ENCODE measurements around the gene GSC2.

GSC2 gene

GRCh38 chr22:19176175-19176643, 26.1 kb upstream of the GSC2 start:
- Histone ChIP-seq H3K9ac (ENCODE audit: low read length) (no peak overlapping the region), H3K27ac (ENCODE audit: low read length) (no peak overlapping the region), H3K36me3 (ENCODE audit: control insufficient read depth, low read depth, low read length) (peaks cover 10% of the 10 kb centered on the region), H3K4me3 (ENCODE audit: low read length) (no peak overlapping the region), H3K9me3 (ENCODE audit: control insufficient read depth, low read depth, low read length) (no peaks in the 10 kb centered on the region), H3K4me1 (ENCODE audit: control insufficient read depth, low read depth, low read length) (peaks cover 18% of the 10 kb centered on the region), H3K27me3 (ENCODE audit: control insufficient read depth, insufficient read depth, low read length) (no peaks in the 10 kb centered on the region)

DNA sequence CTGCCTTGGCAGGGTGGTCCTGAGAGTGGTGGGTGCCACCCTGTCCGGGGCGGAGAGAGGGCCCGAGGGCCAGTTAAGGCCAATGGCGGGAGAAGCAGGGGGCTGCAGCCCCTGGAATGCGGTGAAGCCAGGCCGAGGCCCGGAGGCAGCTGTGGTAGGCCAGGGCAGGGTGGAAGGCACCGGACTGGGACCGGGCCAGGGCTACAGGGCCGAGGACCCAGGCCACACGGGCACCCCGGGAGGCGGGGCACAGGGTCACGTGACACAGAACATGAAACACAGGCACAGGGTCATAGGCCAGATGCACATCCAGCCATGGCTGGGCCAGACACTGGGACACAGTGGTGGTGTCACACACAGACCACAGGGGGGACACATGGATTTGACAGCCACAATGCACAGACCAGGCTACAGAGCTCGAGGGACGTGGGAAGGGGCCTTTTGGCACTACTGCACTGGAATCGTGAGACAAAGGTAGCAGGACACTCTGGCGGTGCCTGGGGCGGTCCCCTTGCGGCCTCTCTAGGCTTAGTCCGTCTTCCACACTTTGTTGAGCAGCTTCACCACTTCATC, 25.6 kb upstream of the GSC2 start:
- Histone ChIP-seq H3K27me3 (ENCODE audit: control insufficient read depth, insufficient read depth, low read length) (peaks cover 4% of the 10 kb centered on the region), H3K36me3 (ENCODE audit: control insufficient read depth, low read depth, low read length) (peaks cover 10% of the 10 kb centered on the region), H3K9me3 (ENCODE audit: control insufficient read depth, low read depth, low read length) (no peaks in the 10 kb centered on the region), H3K4me3 (ENCODE audit: low read length) (no peak overlapping the region), H3K9ac (ENCODE audit: low read length) (no peak overlapping the region), H3K27ac (ENCODE audit: low read length) (no peak overlapping the region), H3K4me1 (ENCODE audit: control insufficient read depth, low read depth, low read length) (peaks cover 18% of the 10 kb centered on the region)

DNA sequence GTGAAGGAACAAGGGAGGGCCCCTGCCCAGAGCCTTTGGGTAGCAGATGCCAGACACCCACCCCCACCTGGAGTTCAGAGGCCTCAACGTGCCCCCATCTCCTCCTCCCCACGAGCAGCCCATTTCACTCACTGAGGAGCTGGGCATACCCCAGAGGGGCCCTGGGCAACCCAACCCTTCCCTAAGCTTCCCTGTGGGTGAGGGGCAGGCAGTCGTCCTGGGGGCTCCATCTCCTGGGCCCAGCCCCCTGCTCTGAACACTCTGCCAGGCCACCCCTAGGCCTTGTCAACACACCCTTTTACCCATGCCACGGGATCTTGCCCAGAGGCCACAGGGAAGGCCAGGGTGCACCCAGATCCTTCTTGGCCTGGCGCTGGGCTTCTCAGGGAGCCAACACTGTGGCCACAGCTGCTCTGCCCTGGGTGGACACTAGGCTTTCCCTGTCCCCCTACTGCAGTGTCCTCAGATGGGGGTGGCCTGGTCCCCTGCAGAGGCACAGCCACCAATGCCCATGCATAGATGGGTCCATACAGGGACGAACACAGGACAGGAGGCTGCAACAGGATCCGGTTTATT, 25.0 kb upstream of the GSC2 start:
- H3K27me3 ChIP-seq (ENCODE audit: control insufficient read depth, insufficient read depth, low read length), result peaks cover 9% of the 10 kb centered on the region
- no peak overlapping the region for H3K9ac ChIP-seq (ENCODE audit: low read length)
- no peak overlapping the region for H3K4me3 ChIP-seq (ENCODE audit: low read length)
- H3K4me1 ChIP-seq (ENCODE audit: control insufficient read depth, low read depth, low read length), result peaks cover 18% of the 10 kb centered on the region
- peaks cover 10% of the 10 kb centered on the region for H3K36me3 ChIP-seq (ENCODE audit: control insufficient read depth, low read depth, low read length)
- H3K27ac ChIP-seq (ENCODE audit: low read length), result no peak overlapping the region
- H3K9me3 ChIP-seq (ENCODE audit: control insufficient read depth, low read depth, low read length), result no peaks in the 10 kb centered on the region

GRCh38 chr22:19174106-19175025, 24.3 kb upstream of the GSC2 start:
- Histone ChIP-seq H3K9me3 (ENCODE audit: control insufficient read depth, low read depth, low read length) (no peaks in the 10 kb centered on the region), H3K36me3 (ENCODE audit: control insufficient read depth, low read depth, low read length) (peaks cover 10% of the 10 kb centered on the region), H3K4me3 (ENCODE audit: low read length) (no peak overlapping the region), H3K27me3 (ENCODE audit: control insufficient read depth, insufficient read depth, low read length) (peaks cover 17% of the 10 kb centered on the region), H3K4me1 (ENCODE audit: control insufficient read depth, low read depth, low read length) (peaks cover 18% of the 10 kb centered on the region), H3K9ac (ENCODE audit: low read length) (no peak overlapping the region), H3K27ac (ENCODE audit: low read length) (peak overlapping the region; percentile 22)

- Histone ChIP-seq H3K4me1 (ENCODE audit: control insufficient read depth, low read depth, low read length) (peaks cover 18% of the 10 kb centered on the region), H3K9me3 (ENCODE audit: control insufficient read depth, low read depth, low read length) (no peaks in the 10 kb centered on the region), H3K27me3 (ENCODE audit: control insufficient read depth, insufficient read depth, low read length) (peaks cover 27% of the 10 kb centered on the region), H3K27ac (ENCODE audit: low read length) (no peak overlapping the region), H3K36me3 (ENCODE audit: control insufficient read depth, low read depth, low read length) (peaks cover 10% of the 10 kb centered on the region), H3K4me3 (ENCODE audit: low read length) (peak overlapping the region; percentile 94), H3K9ac (ENCODE audit: low read length) (no peak overlapping the region)
Observed at GRCh38 chr22:19173047-19174035, 23.2 kb upstream of the GSC2 start.

- Histone ChIP-seq H3K27ac (ENCODE audit: low read length) (no peak overlapping the region), H3K36me3 (ENCODE audit: control insufficient read depth, low read depth, low read length) (peaks cover 10% of the 10 kb centered on the region), H3K27me3 (ENCODE audit: control insufficient read depth, insufficient read depth, low read length) (peaks cover 36% of the 10 kb centered on the region), H3K4me1 (ENCODE audit: control insufficient read depth, low read depth, low read length) (peaks cover 18% of the 10 kb centered on the region), H3K9ac (ENCODE audit: low read length) (peak overlapping the region; percentile 94), H3K4me3 (ENCODE audit: low read length) (peak overlapping the region; percentile 94), H3K9me3 (ENCODE audit: control insufficient read depth, low read depth, low read length) (no peaks in the 10 kb centered on the region)
Observed at GRCh38 chr22:19172213-19173046, 22.3 kb upstream of the GSC2 start.

DNA sequence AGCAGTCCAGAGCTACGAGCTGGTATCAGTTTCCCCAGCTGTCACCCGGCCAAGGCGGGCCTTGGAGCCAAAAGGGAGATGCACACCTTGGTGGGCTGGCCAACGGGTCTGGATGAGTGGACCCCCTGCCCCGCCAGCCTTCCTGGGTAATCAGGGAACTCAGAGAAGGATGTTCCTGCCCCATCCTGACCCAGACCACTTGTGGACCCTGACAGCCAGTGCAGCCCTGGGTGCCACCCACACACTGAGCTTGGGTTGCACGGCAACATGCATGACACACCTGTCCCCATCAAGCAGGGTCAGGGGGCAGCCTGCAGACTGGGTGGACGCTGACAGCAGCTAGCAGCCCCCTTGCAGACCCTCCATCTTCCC, 19.8 kb upstream of the GSC2 start:
- Histone ChIP-seq H3K9ac (ENCODE audit: low read length) (no peak overlapping the region), H3K4me1 (ENCODE audit: control insufficient read depth, low read depth, low read length) (peaks cover 11% of the 10 kb centered on the region), H3K27me3 (ENCODE audit: control insufficient read depth, insufficient read depth, low read length) (peaks cover 54% of the 10 kb centered on the region)

GRCh38 chr22:19169002-19169946, 19.2 kb upstream of the GSC2 start:
- Histone ChIP-seq H3K4me3 (ENCODE audit: low read length) (peak overlapping the region; percentile 42), H3K9me3 (ENCODE audit: control insufficient read depth, low read depth, low read length) (no peaks in the 10 kb centered on the region), H3K27me3 (ENCODE audit: control insufficient read depth, insufficient read depth, low read length) (peaks cover 54% of the 10 kb centered on the region), H3K4me1 (ENCODE audit: control insufficient read depth, low read depth, low read length) (peaks cover 6% of the 10 kb centered on the region), H3K9ac (ENCODE audit: low read length) (no peak overlapping the region), H3K27ac (ENCODE audit: low read length) (no peak overlapping the region), H3K36me3 (ENCODE audit: control insufficient read depth, low read depth, low read length) (peaks cover 6% of the 10 kb centered on the region)

More for the DNA sequence above, 19.8 kb upstream of the GSC2 start:
- Histone ChIP-seq H3K27ac (ENCODE audit: low read length) (no peak overlapping the region), H3K9me3 (ENCODE audit: control insufficient read depth, low read depth, low read length) (no peaks in the 10 kb centered on the region), H3K4me3 (ENCODE audit: low read length) (peak overlapping the region; percentile 42), H3K36me3 (ENCODE audit: control insufficient read depth, low read depth, low read length) (peaks cover 6% of the 10 kb centered on the region)

GRCh38 chr22:19168088-19168890, 18.2 kb upstream of the GSC2 start:
- Histone ChIP-seq H3K27ac (ENCODE audit: low read length) (no peak overlapping the region), H3K9me3 (ENCODE audit: control insufficient read depth, low read depth, low read length) (no peaks in the 10 kb centered on the region), H3K4me3 (ENCODE audit: low read length) (no peak overlapping the region), H3K36me3 (ENCODE audit: control insufficient read depth, low read depth, low read length) (no peaks in the 10 kb centered on the region), H3K27me3 (ENCODE audit: control insufficient read depth, insufficient read depth, low read length) (peaks cover 54% of the 10 kb centered on the region), H3K4me1 (ENCODE audit: control insufficient read depth, low read depth, low read length) (peaks cover 6% of the 10 kb centered on the region), H3K9ac (ENCODE audit: low read length) (no peak overlapping the region)

All from iPS-18a (cell line).